H1 (cell line): ENCODE results near the gene LDLRAD4. TPM values are rescaled to one million over a fixed set of nuclear protein-coding genes. Genes with fewer than 3 reads are reported as not detected.

Experiments
- CTCF ChIA-PET: fragments of 300-600 bp; sonication (Branson Sonifier 250); formaldehyde crosslinking; loops from one replicate; lab custom pipeline; 2021; ENCODE audit not compliant: partially characterized antibody; lab: Charles Lee
- POLR2A ChIA-PET: fragments of 300-600 bp; sonication (Branson Sonifier 250); formaldehyde crosslinking; loops from one replicate; lab custom pipeline; 2021; ENCODE audit warnings: inconsistent platforms; ENCODE audit not compliant: partially characterized antibody; lab: Charles Lee
- DNase-seq, 2 experiments: peaks; one replicate each; pipeline versions ENCODE4 v3.0.0 to v3.0.0-alpha.2; 2010 to 2022; ENCODE audit warnings: low spot score in 2 of 2, low read depth in 1 of 2, mixed read lengths in 1 of 2
- FAIRE-seq: peaks from 2 replicates; lab custom pipeline; 2011; peaks lifted over from hg19 to GRCh38; lab: Jason Lieb, UNC
- H2AFZ ChIP-seq: 2 replicates; pipeline ENCODE4 v1.8.1; 2012; ENCODE audit warnings: low read length, inconsistent platforms
- H2AK5ac ChIP-seq: 2 replicates; pipeline ENCODE4 v1.6.1; 2013; ENCODE audit warnings: low read depth, low read length
- H2BK120ac ChIP-seq: replicated peaks from 2 replicates; pipeline ENCODE3; 2013; ENCODE audit warnings: low read depth, low read length, inconsistent platforms
- H2BK12ac ChIP-seq: 2 replicates; pipeline ENCODE4 v1.6.1; 2013; ENCODE audit warnings: low read depth, low read length
- H2BK15ac ChIP-seq: 2 replicates; pipeline ENCODE4 v1.6.1; 2013; ENCODE audit warnings: low read length
- H2BK20ac ChIP-seq: 2 replicates; pipeline ENCODE4 v1.6.1; 2013; ENCODE audit warnings: low read length
- H2BK5ac ChIP-seq: 2 replicates; pipeline ENCODE4 v1.6.1; 2013; ENCODE audit warnings: low read depth, low read length
- H3K14ac ChIP-seq: 2 replicates; pipeline ENCODE4 v1.6.1; 2013; ENCODE audit warnings: inconsistent platforms; ENCODE audit not compliant: insufficient read length
- H3K18ac ChIP-seq: 2 replicates; pipeline ENCODE4 v1.6.1; 2013; ENCODE audit warnings: low read length; ENCODE audit errors: extremely low read depth
- H3K23ac ChIP-seq: 2 replicates; pipeline ENCODE4 v1.6.1; 2013; ENCODE audit warnings: inconsistent platforms; ENCODE audit not compliant: insufficient read length
- H3K23me2 ChIP-seq: 2 replicates; pipeline ENCODE4 v1.6.1; 2013; ENCODE audit warnings: low read depth, low read length
- H3K27ac ChIP-seq: 2 replicates; pipeline ENCODE4 v1.6.1; 2011; ENCODE audit warnings: low read depth, low read length, inconsistent platforms
- H3K27me3 ChIP-seq, 4 experiments: replicated peaks in 1 of 4; 1 replicate in 1 of 4; 2 replicates in 3 of 4; pipeline versions ENCODE4 v1.6.1 to v1.8.1; 2011 to 2013; ENCODE audit warnings: low read length in 3 of 4, mild to moderate bottlenecking in 3 of 4, inconsistent platforms in 2 of 4, mixed read lengths in 2 of 4, moderate library complexity in 1 of 4; ENCODE audit not compliant: control insufficient read depth in 3 of 4, insufficient read depth in 3 of 4; ENCODE audit errors: extremely low read depth in 1 of 4
- H3K36me3 ChIP-seq, 4 experiments: 2 replicates each; pipeline versions ENCODE4 v1.6.1 to v1.8.1; 2011 to 2013; ENCODE audit warnings: mild to moderate bottlenecking in 4 of 4, low read length in 3 of 4, moderate library complexity in 2 of 4, control low read depth in 1 of 4, inconsistent platforms in 1 of 4; ENCODE audit not compliant: insufficient read depth in 4 of 4, control insufficient read depth in 2 of 4
- H3K4ac ChIP-seq: replicated peaks from 2 replicates; pipeline ENCODE3; 2013; ENCODE audit warnings: low read length, low read depth, mixed read lengths, inconsistent platforms; ENCODE audit not compliant: insufficient read length
- H3K4me1 ChIP-seq, 4 experiments: replicated peaks in 1 of 4; 1 replicate in 1 of 4; 2 replicates in 3 of 4; pipeline versions ENCODE4 v1.6.1 to v1.8.1; 2011 to 2013; ENCODE audit warnings: low read length in 3 of 4, inconsistent platforms in 2 of 4, mixed read lengths in 1 of 4; ENCODE audit not compliant: insufficient read depth in 4 of 4, control insufficient read depth in 3 of 4
- H3K4me2 ChIP-seq, 2 experiments: 2 replicates each; pipeline versions ENCODE4 v1.6.1 to v1.8.1; 2011 to 2013; ENCODE audit warnings: low read depth in 2 of 2, low read length in 2 of 2, control low read depth in 1 of 2, inconsistent platforms in 1 of 2, mild to moderate bottlenecking in 1 of 2; ENCODE audit not compliant: insufficient read depth in 1 of 2
- H3K4me3 ChIP-seq, 4 experiments: fragments of 200-600, 300-600 bp in 1 of 4; sonication (generic), shearing (Covaris generic), sonication (Bioruptor Twin) in 1 of 4; 2 replicates each; pipeline versions ENCODE4 v1.5.1 to v1.8.1; 2011 to 2016; ENCODE audit warnings: low read length in 4 of 4, low read depth in 3 of 4, control low read depth in 2 of 4, inconsistent platforms in 2 of 4, mild to moderate bottlenecking in 2 of 4, mixed read lengths in 1 of 4, moderate library complexity in 1 of 4; ENCODE audit not compliant: insufficient read depth in 2 of 4; ENCODE audit errors: extremely low read depth in 1 of 4
- H3K56ac ChIP-seq: replicated peaks from 2 replicates; pipeline ENCODE3; 2013; ENCODE audit warnings: low read depth, mild to moderate bottlenecking, mixed read lengths, low read length, inconsistent platforms; ENCODE audit not compliant: insufficient read length
- H3K79me1 ChIP-seq: 2 replicates; pipeline ENCODE4 v1.6.1; 2013; ENCODE audit warnings: low read depth, low read length, control low read depth
- H3K79me2 ChIP-seq, 2 experiments: 2 replicates each; pipeline versions ENCODE4 v1.6.1 to v1.8.1; 2012 to 2013; ENCODE audit warnings: low read length in 2 of 2, mild to moderate bottlenecking in 2 of 2, inconsistent platforms in 1 of 2; ENCODE audit not compliant: insufficient read depth in 2 of 2, control insufficient read depth in 1 of 2
- H3K9ac ChIP-seq, 4 experiments: replicated peaks in 1 of 4; 1 replicate in 1 of 4; 2 replicates in 3 of 4; pipeline versions ENCODE4 v1.6.1 to v1.8.1; 2011 to 2013; ENCODE audit warnings: low read depth in 3 of 4, low read length in 3 of 4, control low read depth in 2 of 4, mild to moderate bottlenecking in 2 of 4, moderate library complexity in 2 of 4, inconsistent platforms in 1 of 4; ENCODE audit errors: extremely low read depth in 1 of 4
- H3K9me3 ChIP-seq, 2 experiments: 2 replicates each; pipeline versions ENCODE4 v1.6.1 to v1.8.1; 2012 to 2013; ENCODE audit warnings: mild to moderate bottlenecking in 2 of 2, moderate library complexity in 2 of 2, control low read depth in 1 of 2, inconsistent platforms in 1 of 2, low read depth in 1 of 2, low read length in 1 of 2, mixed read lengths in 1 of 2; ENCODE audit not compliant: insufficient read depth in 2 of 2
- H4K20me1 ChIP-seq, 2 experiments: replicated peaks in 1 of 2; 2 replicates each; pipeline versions ENCODE3 to v1.8.1; 2011 to 2013; ENCODE audit warnings: inconsistent platforms in 2 of 2, low read length in 2 of 2, mild to moderate bottlenecking in 1 of 2; ENCODE audit not compliant: insufficient read depth in 2 of 2, control insufficient read depth in 1 of 2
- H4K5ac ChIP-seq: 2 replicates; pipeline ENCODE4 v1.6.1; 2013; ENCODE audit warnings: low read length, low read depth, mixed read lengths, inconsistent platforms; ENCODE audit not compliant: insufficient read length
- H4K8ac ChIP-seq: 2 replicates; pipeline ENCODE4 v1.8.0; 2013; ENCODE audit warnings: mild to moderate bottlenecking, moderate library complexity, low read length, inconsistent platforms; ENCODE audit not compliant: insufficient read depth; ENCODE audit errors: extremely low read depth
- H4K91ac ChIP-seq: replicated peaks from 2 replicates; pipeline ENCODE3; 2013; ENCODE audit warnings: low read length, mixed read lengths, inconsistent platforms; ENCODE audit not compliant: insufficient read length
- BACH1 ChIP-seq: IDR thresholded peaks from 2 replicates; pipeline ENCODE4 v1.6.1; 2012; ENCODE audit warnings: low read length, improper control_type of control experiment
- E2F6 ChIP-seq: IDR thresholded peaks from 2 replicates; pipeline ENCODE4 v1.6.1; 2012; ENCODE audit warnings: inconsistent platforms
- FOSL1 ChIP-seq: IDR thresholded peaks from 2 replicates; pipeline ENCODE4 v1.6.1; 2011; ENCODE audit warnings: mild to moderate bottlenecking, low read depth, low read length, moderate library complexity; ENCODE audit not compliant: insufficient read depth
- HDAC6 ChIP-seq: IDR thresholded peaks from one replicate; pipeline ENCODE4 v1.7.1; 2012; ENCODE audit warnings: low read depth, mild to moderate bottlenecking, inconsistent platforms, low read length, moderate library complexity
- MAFK ChIP-seq: IDR thresholded peaks from 2 replicates; pipeline ENCODE4 v1.6.1; 2012; ENCODE audit warnings: low read depth, mild to moderate bottlenecking, improper control_type of control experiment, low read length
- WGBS, 2 experiments: shearing (Covaris generic) in 1 of 2; methylation state at CpG; one replicate each; pipeline versions ENCODE4 v1.1.6 to v1.1.7; 2013 to 2015; ENCODE audit warnings: low lambda C conversion rate in 2 of 2, mixed read lengths in 2 of 2, inconsistent platforms in 1 of 2, low coverage in 1 of 2, missing lambda C conversion rate in 1 of 2; ENCODE audit not compliant: insufficient replicate concordance in 2 of 2, insufficient coverage in 1 of 2, insufficient read length in 1 of 2; ENCODE audit errors: extremely low coverage in 1 of 2, missing lambda C conversion rate in 1 of 2; 5-methylcytosine and 5-hydroxymethylcytosine counted together
- polyA plus RNA-seq, 7 experiments: library from polyadenylated mRNA; depleted of rRNA in 3 of 7; stranded (reverse) in 5 of 7; unstranded in 2 of 7; fragments of >200 nt in 5 of 7; fragments of 200-250 nt in 2 of 7; gene quantifications; 1 replicate in 5 of 7; 2 replicates in 1 of 7; 4 replicates in 1 of 7; pipeline versions ENCODE4 v1.2.1 to v1.2.3, GENCODE V29; 2011 to 2013; ENCODE audit warnings: missing spikeins in 2 of 7, mixed read lengths in 2 of 7
- total RNA-seq: library from RNA; stranded (reverse); fragmentation: NEBNext Ultra II Directional; extraction: Animal tissue kit (Norgen Biotek cat#: 25700); gene quantifications from 2 replicates; pipeline ENCODE4 v1.2.1, GENCODE V29; 2021

The LDLRAD4 gene
- total and polyA plus RNA-seq, 2 of the 8 experiments (the other 6 are each of a cell fraction or from before 2014, with no cell fraction given), result 0.77 to 1.4 TPM

DNA sequence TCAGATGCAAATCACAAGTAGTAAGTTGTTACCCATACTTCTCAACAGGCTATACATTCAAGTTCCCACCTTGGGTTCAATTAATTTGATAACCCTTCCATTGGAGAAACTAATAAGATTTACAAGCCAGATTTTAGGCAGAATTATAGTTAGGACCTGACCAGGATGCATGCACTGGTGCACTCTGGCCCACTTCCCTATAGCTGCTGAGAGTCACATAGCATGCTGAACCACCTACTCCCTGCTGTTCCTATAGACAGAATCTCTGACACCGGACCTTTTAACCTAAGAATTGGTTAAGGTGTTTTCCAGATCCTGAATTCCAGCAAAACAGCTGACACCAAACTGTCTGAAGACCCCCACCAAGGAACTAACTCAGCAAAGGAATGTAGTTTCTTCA is 481.6 kb downstream of the LDLRAD4 start:
- no peak overlapping the region for H2AK5ac ChIP-seq
- no peak overlapping the region for H3K4me2 ChIP-seq
- H4K91ac ChIP-seq, result no peak overlapping the region
- H3K23me2 ChIP-seq, result no peaks in the 10 kb centered on the region
- no peak overlapping the region for H3K23ac ChIP-seq
- H3K79me1 ChIP-seq, result no peaks in the 10 kb centered on the region
- peaks cover 26 to 33% of the 10 kb centered on the region in 2 experiments for H3K9me3 ChIP-seq
- 91% methylated on average over 1 of the region's 1 CpG; no CpG with 5 or more reads in 1 of the 2 experiments for WGBS, 2 experiments
- peaks cover 0 to 14% (median 3%) of the 10 kb centered on the region in 4 experiments; a peak in 4 of 8 replicates for H3K36me3 ChIP-seq
- H3K14ac ChIP-seq, result no peak overlapping the region
- H3K27me3 ChIP-seq, result no peaks in the 10 kb centered on the region
- POLR2A ChIA-PET, result no interaction called here
- peaks cover 0 to 47% of the 10 kb centered on the region in 2 experiments; a peak in 2 of 4 replicates for H3K79me2 ChIP-seq
- no peak overlapping the region for H3K4ac ChIP-seq
- no peak overlapping the region for H4K8ac ChIP-seq
- no peak for TF ChIP-seq E2F6
- no peak for TF ChIP-seq BACH1
- no peak for TF ChIP-seq MAFK
- TF ChIP-seq FOSL1, result no peak
- TF ChIP-seq HDAC6, result no peak
- CTCF ChIA-PET, result interaction anchor here (0.9 kb wide), 1 partner anchor 112 kb away, joined by 3 read pairs; no protein-coding TSS in a partner anchor
- no peak overlapping the region for H2BK120ac ChIP-seq
- H3K18ac ChIP-seq, result no peak overlapping the region
- no peak for FAIRE-seq
- no peak overlapping the region for H3K4me3 ChIP-seq
- no peak overlapping the region for H3K9ac ChIP-seq
- no peak overlapping the region for H3K27ac ChIP-seq
- H2BK15ac ChIP-seq, result no peak overlapping the region
- no peak overlapping the region for H2BK12ac ChIP-seq
- H2BK20ac ChIP-seq, result no peak overlapping the region
- no peak overlapping the region for H3K56ac ChIP-seq
- no peak overlapping the region for H4K5ac ChIP-seq
- DNase-seq, result no peak
- no peak overlapping the region for H2AFZ ChIP-seq
- no peaks in the 10 kb centered on the region for H4K20me1 ChIP-seq
- H3K4me1 ChIP-seq, result no peaks in the 10 kb centered on the region
- H2BK5ac ChIP-seq, result no peak overlapping the region
